HepG2 (cell line): ENCODE measurements around the gene ALDH7A1. TPM values are rescaled to one million over a fixed set of nuclear protein-coding genes. Genes with fewer than 3 reads are reported as not detected.

Source experiments
- ATAC-seq: fragments of 200-7000 bp; cut with Tn5 transposase; 3 replicates; pipeline ENCODE4 v1.9.1; 2020; ENCODE audit warnings: mild to moderate bottlenecking, moderate library complexity
- BruUV-seq: library from RNA; stranded (reverse); fragments of 400-500 nt; replicated peaks from 2 replicates; lab custom pipeline; 2021; lab: Mats Ljungman, UMichigan
- CTCF ChIA-PET: fragments of 300-600 bp; formaldehyde crosslinking; extraction: SDS; loops from one replicate; lab custom pipeline; 2021; ENCODE audit warnings: low total read pairs, inconsistent platforms, low intra/inter-chr PET ratio; lab: Yijun Ruan, JAX
- POLR2A ChIA-PET: fragments of 350-600 bp; sonication (Branson Sonifier 250); formaldehyde crosslinking; loops from one replicate; lab custom pipeline; 2020; ENCODE audit warnings: antibody characterized with exemption, inconsistent platforms; lab: Yijun Ruan, JAX
- DNase-seq: peaks from one replicate; pipeline ENCODE4 v3.0.0-alpha.2; 2015; ENCODE audit warnings: low spot score
- FAIRE-seq: peaks from 3 replicates; lab custom pipeline; 2011; peaks lifted over from hg19 to GRCh38; lab: Jason Lieb, UNC
- H2AFZ ChIP-seq: one replicate; pipeline ENCODE4 v1.6.1; 2011; ENCODE audit warnings: low read length, inconsistent platforms
- H3K27ac ChIP-seq: fragments of 300-600 bp; 3 replicates; pipeline ENCODE4 v1.8.0; 2011; ENCODE audit warnings: mixed run types, mild to moderate bottlenecking, mixed read lengths, low read length, inconsistent platforms; ENCODE audit not compliant: insufficient read depth; ENCODE audit errors: extremely low read length
- H3K27me3 ChIP-seq, 2 experiments: fragments of 200-600 bp in 1 of 2; 2 replicates in 1 of 2; 3 replicates in 1 of 2; pipeline versions ENCODE4 v1.6.0 to v1.8.0; 2011; ENCODE audit warnings: low read length in 2 of 2, mild to moderate bottlenecking in 2 of 2, moderate library complexity in 2 of 2, inconsistent platforms in 1 of 2; ENCODE audit not compliant: insufficient read depth in 2 of 2, control insufficient read depth in 1 of 2
- H3K36me3 ChIP-seq, 2 experiments: fragments of 200-600 bp in 1 of 2; replicated peaks in 1 of 2; 2 replicates in 1 of 2; 3 replicates in 1 of 2; pipeline versions ENCODE4 v1.5.1 to v1.8.0; 2011; ENCODE audit warnings: low read length in 2 of 2, inconsistent platforms in 1 of 2; ENCODE audit not compliant: insufficient read depth in 2 of 2, control insufficient read depth in 1 of 2
- H3K4me1 ChIP-seq: 2 replicates; pipeline ENCODE4 v1.5.1; 2012; ENCODE audit warnings: low read length, inconsistent platforms; ENCODE audit not compliant: insufficient read depth
- H3K4me2 ChIP-seq: 2 replicates; pipeline ENCODE4 v1.6.0; 2011; ENCODE audit warnings: low read depth, low read length, inconsistent platforms
- H3K4me3 ChIP-seq, 3 experiments: fragments of 200-600 bp in 1 of 3; sonication (generic), shearing (Covaris generic) in 1 of 3; replicated peaks in 1 of 3; 2 replicates each; pipeline ENCODE4 v1.5.1; 2011 to 2016; ENCODE audit warnings: low read length in 3 of 3, inconsistent platforms in 2 of 3, low read depth in 2 of 3, mild to moderate bottlenecking in 2 of 3, control low read depth in 1 of 3, mixed read lengths in 1 of 3; ENCODE audit not compliant: insufficient read depth in 1 of 3
- H3K79me2 ChIP-seq: one replicate; pipeline ENCODE4 v1.6.1; 2011; ENCODE audit warnings: low read length, inconsistent platforms; ENCODE audit not compliant: insufficient read depth
- H3K9ac ChIP-seq: 2 replicates; pipeline ENCODE4 v1.6.0; 2011; ENCODE audit warnings: mild to moderate bottlenecking, low read depth, low read length, inconsistent platforms; ENCODE audit not compliant: insufficient read depth
- H3K9me3 ChIP-seq: 2 replicates; pipeline ENCODE4 v1.5.1; 2012; ENCODE audit warnings: mild to moderate bottlenecking, low read length
- H4K20me1 ChIP-seq: 2 replicates; pipeline ENCODE4 v1.6.0; 2011; ENCODE audit warnings: inconsistent platforms, mild to moderate bottlenecking, low read length, moderate library complexity; ENCODE audit not compliant: insufficient read depth
- FOSL2 ChIP-seq: sonication (generic); formaldehyde crosslinking; IDR thresholded peaks from 2 replicates; pipeline ENCODE4 v1.4.0; 2020; ENCODE audit warnings: missing genetic modification reagents
- FOXA3 ChIP-seq: IDR thresholded peaks from 2 replicates; pipeline ENCODE4 v1.6.1; 2016; ENCODE audit warnings: missing genetic modification reagents, missing compliant biosample characterization
- GTF3A ChIP-seq: sonication (generic); formaldehyde crosslinking; conservative IDR thresholded peaks from 2 replicates; pipeline ENCODE4 v1.4.0; 2020; ENCODE audit warnings: mild to moderate bottlenecking, missing genetic modification reagents
- MIER3 ChIP-seq: IDR thresholded peaks from 2 replicates; pipeline ENCODE4 v1.6.1; 2016; ENCODE audit warnings: missing compliant biosample characterization, borderline replicate concordance
- PPARG ChIP-seq: conservative IDR thresholded peaks from 2 replicates; pipeline ENCODE4 v1.6.1; 2016; ENCODE audit warnings: missing biosample characterization, missing genetic modification reagents
- PRMT3 ChIP-seq: sonication (generic); formaldehyde crosslinking; IDR thresholded peaks from 2 replicates; pipeline ENCODE4 v1.8.1; 2022; ENCODE audit warnings: low read depth, mild to moderate bottlenecking, moderate library complexity, missing genetic modification reagents, borderline replicate concordance
- RAD21 ChIP-seq: fragments of 450-650 bp; formaldehyde crosslinking; IDR thresholded peaks from 2 replicates; pipeline ENCODE4 v1.5.0; 2020; ENCODE audit warnings: mild to moderate bottlenecking
- SOX5 ChIP-seq: IDR thresholded peaks from 2 replicates; pipeline ENCODE4 v1.6.1; 2016; ENCODE audit warnings: borderline replicate concordance
- TEAD3 ChIP-seq: optimal IDR thresholded peaks from 2 replicates; pipeline ENCODE3; 2016; ENCODE audit warnings: borderline replicate concordance
- ZMYM3 ChIP-seq: sonication (generic); formaldehyde crosslinking; IDR thresholded peaks from 2 replicates; pipeline ENCODE4 v1.5.1; 2020; ENCODE audit warnings: mild to moderate bottlenecking, missing genetic modification reagents
- ZNF431 ChIP-seq: sonication (generic); formaldehyde crosslinking; IDR thresholded peaks from 2 replicates; pipeline ENCODE4 v1.9.0; 2022; ENCODE audit warnings: missing genetic modification reagents, low read depth, mild to moderate bottlenecking, borderline replicate concordance
- ZNF496 ChIP-seq: sonication (generic); formaldehyde crosslinking; IDR thresholded peaks from 2 replicates; pipeline ENCODE4 v1.8.1; 2023; ENCODE audit warnings: mild to moderate bottlenecking, moderate library complexity, missing genetic modification reagents; ENCODE audit not compliant: insufficient replicate concordance
- ZNF510 ChIP-seq: sonication (generic); formaldehyde crosslinking; IDR thresholded peaks from 2 replicates; pipeline ENCODE4 v1.4.0; 2020; ENCODE audit warnings: low read depth, mild to moderate bottlenecking, missing genetic modification reagents
- ZNF7 ChIP-seq: IDR thresholded peaks from 2 replicates; pipeline ENCODE4 v1.6.1; 2016; ENCODE audit warnings: missing biosample characterization, missing genetic modification reagents
- ZNF878 ChIP-seq: sonication (generic); formaldehyde crosslinking; IDR thresholded peaks from 2 replicates; pipeline ENCODE4 v1.8.1; 2023; ENCODE audit warnings: mild to moderate bottlenecking, missing genetic modification reagents, moderate library complexity
- WGBS: methylation state at CpG from one replicate; pipeline ENCODE4 v1.1.6; 2017; ENCODE audit warnings: low lambda C conversion rate; 5-methylcytosine and 5-hydroxymethylcytosine counted together
- in situ Hi-C: cut with HindIII; loops from 2 replicates; pipeline ENCODE4 v1.10.0; 2017; ENCODE audit warnings: low pct_unique_long_range_greater_than_20kb; ENCODE audit not compliant: extremely low pct_ligation_motif_present
- intact Hi-C: fragments of 100-400 bp; cut with micrococcal nuclease; formaldehyde crosslinking; loops from one replicate; pipeline ENCODE4 v1.10.0; 2022; ENCODE audit not compliant: unreplicated experiment
- polyA plus RNA-seq, 8 experiments: library from polyadenylated mRNA; depleted of rRNA in 3 of 8; stranded (reverse) in 7 of 8; unstranded in 1 of 8; fragments of >200 nt; fragmentation: Illumina TruSeq in 4 of 8; extraction: Trizol in 4 of 8; gene quantifications; 2 replicates each; pipeline versions ENCODE4 v1.2.1 to v1.2.3, GENCODE V29; 2011 to 2016; ENCODE audit warnings: low read depth in 4 of 8, missing spikeins in 1 of 8, mixed read lengths in 1 of 8; ENCODE audit not compliant: insufficient read depth in 1 of 8
- total RNA-seq, 5 experiments: library from RNA; depleted of rRNA; stranded (reverse); fragments of >200 nt; fragmentation: Illumina TruSeq; extraction: Trizol; gene quantifications; 2 replicates each; pipeline ENCODE4 v1.2.3, GENCODE V29; 2016; ENCODE audit warnings: low read depth in 1 of 5
- TF ChIP-seq, protein P1 (sequence below): sonication (generic); formaldehyde crosslinking; IDR thresholded peaks from 2 replicates; pipeline ENCODE4 v1.5.0; 2020; ENCODE audit warnings: mild to moderate bottlenecking, low read depth, missing genetic modification reagents, borderline replicate concordance
- TF ChIP-seq, protein P2 (sequence below): IDR thresholded peaks from 2 replicates; pipeline ENCODE4 v1.6.1; 2016; ENCODE audit warnings: missing compliant biosample characterization, missing genetic modification reagents, borderline replicate concordance
- TF ChIP-seq, protein P3 (sequence below): sonication (generic); formaldehyde crosslinking; IDR thresholded peaks from 2 replicates; pipeline ENCODE4 v1.9.0; 2021; ENCODE audit warnings: missing genetic modification reagents, borderline replicate concordance

ALDH7A1 gene
- total and polyA plus RNA-seq, 2 of the 13 experiments (the other 11 are each of a cell fraction or from before 2014, with no cell fraction given) = 69.0 to 100 TPM

DNA sequence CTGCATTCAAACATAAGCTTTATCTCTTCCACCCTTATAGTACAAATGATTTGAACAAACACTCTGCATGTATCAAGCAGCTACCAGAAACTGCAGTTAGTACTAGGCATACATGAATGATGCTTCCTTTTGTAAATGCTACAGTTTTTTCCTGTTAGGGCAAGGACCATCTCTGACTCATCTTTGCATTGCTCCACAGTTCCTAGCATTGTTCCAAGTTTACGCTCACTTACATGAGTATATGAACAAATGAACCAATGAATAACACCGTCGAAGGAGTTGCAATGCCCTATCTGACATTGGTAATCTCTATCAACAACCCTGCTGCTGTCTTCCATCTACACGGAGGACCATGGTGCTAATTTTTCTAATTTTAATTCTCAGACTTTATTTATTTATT is 2.1 kb upstream of the ALDH7A1 start:
- Histone ChIP-seq H3K27me3 (no peaks in the 10 kb centered on the region; a peak in 1 of 5 replicates), H3K27ac (peak overlapping the region; percentile 4), H3K79me2 (peaks cover 32% of the 10 kb centered on the region), H3K36me3 (no peaks in the 10 kb centered on the region; a peak in 1 of 5 replicates), H3K9ac (no peak overlapping the region), H3K4me3 (peak overlapping the region in 1 of 3 experiments; percentile 25; a peak in 1 of 6 replicates), H4K20me1 (peaks cover 3% of the 10 kb centered on the region; the same call in 1 of the 2 replicates), H2AFZ (no peak overlapping the region), H3K4me1 (peaks cover 48% of the 10 kb centered on the region), H3K9me3 (no peaks in the 10 kb centered on the region), H3K4me2 (peak overlapping the region; percentile 54)
- POLR2A ChIA-PET = interaction anchor here (3.3 kb wide), 1 partner anchor 53 kb away, joined by 12 read pairs; no protein-coding TSS in a partner anchor
- in situ Hi-C loops = no loop called here
- CTCF ChIA-PET = no interaction called here
- ATAC-seq (peak; percentile 3; the same call in 1 of the 3 replicates), FAIRE-seq (no peak), DNase-seq (peak; percentile 83)
- whole genome bisulfite sequencing = 14% methylated on average over 4 of the region's 4 CpGs
- intact Hi-C loops = loop anchor here (5.0 kb wide), 2 partner anchors 180 to 885 kb away; partner anchors contain the start of gene LMNB1
- BruUV-seq = no TSS peak
- TF ChIP-seq PRMT3 (CRISPR knock-in tag) = no peak
- TF ChIP-seq PPARG (CRISPR knock-in tag) = 0 out of 2 replicates have a peak, but pooled peaks have one; percentile 12
- no peak for TF ChIP-seq ZNF510
- TF ChIP-seq, protein P1, sequence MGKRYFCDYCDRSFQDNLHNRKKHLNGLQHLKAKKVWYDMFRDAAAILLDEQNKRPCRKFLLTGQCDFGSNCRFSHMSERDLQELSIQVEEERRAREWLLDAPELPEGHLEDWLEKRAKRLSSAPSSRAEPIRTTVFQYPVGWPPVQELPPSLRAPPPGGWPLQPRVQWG (CRISPR knock-in tag) = no peak
- TF ChIP-seq ZNF431 (CRISPR knock-in tag) = no peak
- TF ChIP-seq TEAD3 (CRISPR knock-in tag) = peak; percentile 54
- TF ChIP-seq ZNF878 = no peak
- peak; percentile 91 for TF ChIP-seq FOSL2 (CRISPR knock-in tag)
- TF ChIP-seq ZNF7 (CRISPR knock-in tag) = peak; percentile 44; the same call in 1 of the 2 replicates
- TF ChIP-seq FOXA3 = peak; percentile 36
- no peak for TF ChIP-seq ZMYM3 (CRISPR knock-in tag)
- TF ChIP-seq RAD21 = no peak
- TF ChIP-seq ZNF496 (CRISPR knock-in tag) = no peak
- no peak for TF ChIP-seq MIER3 (CRISPR knock-in tag)
- no peak for TF ChIP-seq GTF3A (CRISPR knock-in tag)
- TF ChIP-seq, protein P2, sequence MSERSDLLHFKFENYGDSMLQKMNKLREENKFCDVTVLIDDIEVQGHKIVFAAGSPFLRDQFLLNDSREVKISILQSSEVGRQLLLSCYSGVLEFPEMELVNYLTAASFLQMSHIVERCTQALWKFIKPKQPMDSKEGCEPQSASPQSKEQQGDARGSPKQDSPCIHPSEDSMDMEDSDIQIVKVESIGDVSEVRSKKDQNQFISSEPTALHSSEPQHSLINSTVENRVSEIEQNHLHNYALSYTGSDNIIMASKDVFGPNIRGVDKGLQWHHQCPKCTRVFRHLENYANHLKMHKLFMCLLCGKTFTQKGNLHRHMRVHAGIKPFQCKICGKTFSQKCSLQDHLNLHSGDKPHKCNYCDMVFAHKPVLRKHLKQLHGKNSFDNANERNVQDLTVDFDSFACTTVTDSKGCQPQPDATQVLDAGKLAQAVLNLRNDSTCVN = no peak
- TF ChIP-seq SOX5 (CRISPR knock-in tag) = peak; percentile 74
- TF ChIP-seq, protein P3, sequence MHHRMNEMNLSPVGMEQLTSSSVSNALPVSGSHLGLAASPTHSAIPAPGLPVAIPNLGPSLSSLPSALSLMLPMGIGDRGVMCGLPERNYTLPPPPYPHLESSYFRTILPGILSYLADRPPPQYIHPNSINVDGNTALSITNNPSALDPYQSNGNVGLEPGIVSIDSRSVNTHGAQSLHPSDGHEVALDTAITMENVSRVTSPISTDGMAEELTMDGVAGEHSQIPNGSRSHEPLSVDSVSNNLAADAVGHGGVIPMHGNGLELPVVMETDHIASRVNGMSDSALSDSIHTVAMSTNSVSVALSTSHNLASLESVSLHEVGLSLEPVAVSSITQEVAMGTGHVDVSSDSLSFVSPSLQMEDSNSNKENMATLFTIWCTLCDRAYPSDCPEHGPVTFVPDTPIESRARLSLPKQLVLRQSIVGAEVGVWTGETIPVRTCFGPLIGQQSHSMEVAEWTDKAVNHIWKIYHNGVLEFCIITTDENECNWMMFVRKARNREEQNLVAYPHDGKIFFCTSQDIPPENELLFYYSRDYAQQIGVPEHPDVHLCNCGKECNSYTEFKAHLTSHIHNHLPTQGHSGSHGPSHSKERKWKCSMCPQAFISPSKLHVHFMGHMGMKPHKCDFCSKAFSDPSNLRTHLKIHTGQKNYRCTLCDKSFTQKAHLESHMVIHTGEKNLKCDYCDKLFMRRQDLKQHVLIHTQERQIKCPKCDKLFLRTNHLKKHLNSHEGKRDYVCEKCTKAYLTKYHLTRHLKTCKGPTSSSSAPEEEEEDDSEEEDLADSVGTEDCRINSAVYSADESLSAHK (CRISPR knock-in tag) = no peak
